ENCODE measurements around the gene BAD. TPM values are rescaled to one million over a fixed set of nuclear protein-coding genes. Genes with fewer than 3 reads are reported as not detected.
A peak's percentile ranks its signal among the peaks of the same experiment; 100 is the strongest.

BAD gene
- total RNA-seq, 1 donor from 2014 or later, result 66.7 TPM

GRCh38 chr11:64245797-64246620 lies 38.5 kb downstream of the BAD start:
- peak; percentile 85 for DNase-seq (ENCODE audit: low read depth)

DNA sequence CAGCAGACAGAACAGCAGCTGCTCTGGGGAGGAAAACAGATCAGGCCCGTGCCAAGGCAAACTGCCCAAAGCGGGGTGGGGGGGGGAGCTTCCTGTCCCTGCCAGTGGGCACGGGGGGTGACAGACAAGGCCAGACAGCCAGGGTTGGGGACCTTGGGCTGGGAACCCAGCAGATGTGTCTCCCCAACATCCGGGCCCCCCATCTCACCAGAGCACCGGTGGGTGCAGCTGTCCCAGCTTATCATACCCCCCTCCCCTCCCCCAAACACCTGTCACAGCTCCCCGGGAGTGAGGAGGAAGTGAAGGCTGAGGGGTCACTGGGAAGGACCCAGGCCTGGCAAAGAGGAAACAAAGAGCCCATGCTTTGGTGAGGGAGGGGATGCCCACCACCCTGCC lies 39.1 kb downstream of the BAD start:
- DNase-seq (ENCODE audit: low read depth), result no peak

GRCh38 chr11:64244966-64245365 lies 39.5 kb downstream of the BAD start:
- no peak for DNase-seq (ENCODE audit: low read depth)

DNA sequence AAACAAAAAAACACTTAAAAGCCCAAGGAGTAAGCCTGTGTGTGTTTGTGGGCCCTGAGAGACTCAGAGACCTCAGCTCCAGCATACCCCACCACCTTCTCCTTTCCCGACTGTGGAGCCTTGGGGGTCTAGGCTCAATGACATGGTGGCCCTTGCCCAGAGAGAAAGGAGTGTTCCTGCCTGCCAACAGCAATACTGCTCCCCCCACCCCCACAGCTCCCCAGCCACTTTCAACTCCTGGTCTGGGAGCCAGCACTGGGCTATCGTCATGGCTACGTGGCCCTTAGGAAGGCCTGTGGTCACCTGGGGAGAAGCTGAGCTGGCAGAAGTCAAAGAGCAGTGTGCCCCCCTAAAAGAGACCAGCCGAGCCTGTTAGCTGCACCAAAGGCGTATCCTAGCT lies 40.4 kb downstream of the BAD start:
- DNase-seq (ENCODE audit: low read depth), result no peak

DNA sequence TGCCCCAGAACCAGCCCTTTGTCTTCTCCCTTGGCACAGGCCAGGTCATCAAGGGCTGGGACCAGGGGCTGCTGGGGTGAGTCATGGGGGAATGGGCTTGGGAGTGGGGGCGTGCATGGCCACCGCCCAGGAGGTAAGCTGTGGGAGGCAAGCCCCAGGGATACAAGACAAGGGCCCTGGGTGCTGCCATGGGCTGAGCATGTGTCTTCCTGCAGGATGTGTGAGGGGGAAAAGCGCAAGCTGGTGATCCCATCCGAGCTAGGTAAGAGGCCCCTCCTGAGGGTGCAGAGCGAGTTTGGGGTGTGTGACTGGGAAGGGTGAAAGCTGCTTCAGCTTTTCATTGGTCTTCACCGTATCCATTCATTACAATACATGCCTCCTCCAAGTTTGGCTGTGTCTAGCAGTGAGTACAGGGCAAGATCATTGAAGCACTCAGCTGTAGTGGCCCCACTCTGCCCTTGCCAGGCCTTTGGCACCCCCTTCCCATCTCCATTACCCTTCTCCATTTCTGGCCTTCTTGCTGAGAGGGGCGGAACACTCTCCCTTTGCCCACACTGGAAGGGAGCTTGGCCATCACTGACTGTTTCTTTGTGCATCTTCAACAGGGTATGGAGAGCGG lies 41.1 kb downstream of the BAD start:
- DNase-seq (ENCODE audit: low read depth), result no peak

DNA sequence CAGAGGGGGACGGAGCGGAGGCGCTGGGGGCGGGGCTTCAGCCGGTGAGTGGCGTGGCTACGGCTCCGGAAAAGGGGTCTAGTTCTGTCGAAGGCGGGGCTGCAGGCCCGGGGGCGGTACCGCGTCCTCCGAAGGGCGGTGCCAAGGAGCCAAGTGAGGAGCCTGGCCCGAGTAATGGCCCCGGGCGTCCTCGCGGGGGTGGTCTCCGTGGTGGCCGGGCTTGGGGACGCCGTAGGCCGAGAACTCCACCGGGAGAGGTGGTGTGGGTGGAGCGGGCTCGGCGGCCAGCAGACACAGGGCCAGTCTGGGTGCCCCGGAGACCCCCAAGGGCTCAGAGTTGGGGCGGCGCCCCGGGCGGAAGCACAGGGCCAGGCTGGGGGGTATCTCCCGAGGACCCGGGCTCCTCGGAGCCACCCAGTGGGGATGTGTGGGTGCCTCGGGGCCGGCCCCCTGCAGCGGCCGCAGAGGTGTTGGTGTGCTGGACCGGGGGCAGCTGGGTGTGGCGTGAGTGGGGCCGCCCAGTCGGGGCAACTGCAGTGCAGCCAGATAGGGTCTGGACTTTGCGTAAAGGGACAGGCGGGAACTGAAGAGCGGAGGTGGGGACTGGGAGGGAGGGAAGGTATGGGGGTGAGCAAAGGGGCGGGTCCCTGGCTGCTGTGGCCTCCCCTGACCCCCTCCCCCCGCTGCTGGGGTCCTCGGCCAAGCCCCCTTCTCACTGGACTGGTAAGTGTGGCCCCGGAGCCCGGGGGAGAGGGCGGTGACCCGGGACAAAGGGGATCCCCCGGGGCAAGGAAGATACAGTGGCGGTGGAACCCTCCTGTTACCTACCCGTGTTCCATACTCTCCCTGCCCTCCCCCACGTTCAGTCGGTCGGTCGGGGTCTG lies 42.7 kb downstream of the BAD start:
- no peak for DNase-seq (ENCODE audit: low read depth)

GRCh38 chr11:64241241-64241490 lies 43.3 kb downstream of the BAD start:
- peak; percentile 92 for DNase-seq (ENCODE audit: low read depth)

DNA sequence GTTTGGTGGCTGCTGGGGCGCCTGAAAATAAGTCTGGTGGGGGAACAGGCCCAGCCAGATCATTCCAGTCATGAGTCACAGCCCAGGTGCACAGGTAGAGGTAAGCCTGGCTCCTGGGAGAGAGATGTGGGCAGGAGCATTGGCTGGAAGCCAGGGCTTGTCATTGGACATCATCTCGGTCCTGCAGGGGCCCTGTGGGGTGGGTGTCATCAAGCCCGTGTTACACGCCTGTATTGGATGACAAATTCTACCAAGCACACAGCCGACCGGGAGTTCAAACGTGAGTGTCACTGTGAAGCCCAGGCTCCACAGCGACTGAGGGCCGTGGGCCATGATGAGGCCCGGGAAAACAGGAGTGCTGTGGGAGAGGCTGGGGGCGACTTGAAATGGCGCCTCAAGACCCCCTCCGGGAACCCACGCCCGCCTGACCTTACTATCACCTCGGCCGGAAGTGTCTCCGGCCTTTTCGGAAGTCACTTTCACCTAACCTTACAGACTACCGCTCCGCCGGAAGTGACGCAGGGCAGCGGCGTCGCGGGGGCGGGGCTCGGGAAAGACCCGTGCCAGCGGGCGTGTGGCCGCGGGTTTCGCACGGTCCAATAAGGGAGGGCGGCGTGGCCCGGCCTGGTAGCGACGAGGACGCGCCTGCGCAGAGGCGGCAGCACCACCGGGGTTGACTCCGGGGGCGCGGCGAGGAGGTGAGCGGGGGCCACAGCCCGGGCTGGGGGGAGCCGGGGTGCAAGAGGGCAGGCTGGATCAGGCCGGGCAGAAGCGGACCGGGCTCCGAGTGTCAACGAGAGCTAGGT lies 43.8 kb downstream of the BAD start, which contains the start of gene FKBP2:
FKBP2 (plus strand) TSS at position 661 of the 806 bp plus-strand sequence. CDS start 1,293 bp downstream, outside the sequence.
- DNase-seq (ENCODE audit: low read depth), result peak; percentile 86

DNA sequence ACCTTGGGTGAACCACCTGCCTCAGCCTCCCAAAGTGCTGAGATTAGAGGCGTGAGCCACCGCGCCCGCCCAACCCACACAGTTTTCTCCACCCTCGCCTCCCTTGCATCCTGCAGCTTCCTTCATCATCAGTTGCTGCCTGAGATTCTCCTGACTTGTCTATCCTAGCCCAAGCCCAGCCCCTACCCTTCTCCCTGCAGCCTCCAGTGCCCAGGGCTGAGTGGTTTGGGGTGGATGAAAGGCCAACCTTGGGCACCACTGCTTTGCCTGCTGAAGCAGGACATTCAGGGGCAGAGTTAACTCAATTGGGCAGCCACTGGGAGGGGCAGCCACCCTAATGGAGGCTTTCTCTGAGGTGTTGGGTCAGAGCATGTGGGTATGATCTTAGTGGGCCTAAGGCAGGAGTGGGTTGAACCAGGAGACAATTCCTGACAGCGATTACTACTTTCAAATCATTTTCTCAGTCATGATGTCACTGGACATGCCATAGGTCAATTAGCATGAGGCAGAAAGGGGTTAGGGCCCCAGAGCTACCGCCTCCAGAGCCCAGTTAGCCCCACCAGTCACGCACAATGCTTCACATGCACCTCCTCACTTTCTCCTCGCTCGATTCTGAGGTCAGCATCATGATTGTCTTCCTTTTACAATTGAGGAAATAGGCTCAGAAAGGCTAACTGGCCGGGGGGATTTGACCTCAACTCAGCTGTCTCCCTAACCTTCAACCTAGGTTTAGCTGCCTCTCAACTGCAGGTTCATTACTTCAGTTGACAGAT lies 44.6 kb downstream of the BAD start:
- no peak for DNase-seq (ENCODE audit: low read depth)

- DNase-seq (ENCODE audit: low read depth), result no peak
Measured at GRCh38 chr11:64238999-64239398, 45.5 kb downstream of the BAD start.

GRCh38 chr11:64238076-64238475 lies 46.4 kb downstream of the BAD start:
- no peak for DNase-seq (ENCODE audit: low read depth)

- no peak for DNase-seq (ENCODE audit: low read depth)
Measured at GRCh38 chr11:64237484-64237951, 46.9 kb downstream of the BAD start.

- no peak for DNase-seq (ENCODE audit: low read depth)
Measured at GRCh38 chr11:64235437-64236161, 48.9 kb downstream of the BAD start.

DNA sequence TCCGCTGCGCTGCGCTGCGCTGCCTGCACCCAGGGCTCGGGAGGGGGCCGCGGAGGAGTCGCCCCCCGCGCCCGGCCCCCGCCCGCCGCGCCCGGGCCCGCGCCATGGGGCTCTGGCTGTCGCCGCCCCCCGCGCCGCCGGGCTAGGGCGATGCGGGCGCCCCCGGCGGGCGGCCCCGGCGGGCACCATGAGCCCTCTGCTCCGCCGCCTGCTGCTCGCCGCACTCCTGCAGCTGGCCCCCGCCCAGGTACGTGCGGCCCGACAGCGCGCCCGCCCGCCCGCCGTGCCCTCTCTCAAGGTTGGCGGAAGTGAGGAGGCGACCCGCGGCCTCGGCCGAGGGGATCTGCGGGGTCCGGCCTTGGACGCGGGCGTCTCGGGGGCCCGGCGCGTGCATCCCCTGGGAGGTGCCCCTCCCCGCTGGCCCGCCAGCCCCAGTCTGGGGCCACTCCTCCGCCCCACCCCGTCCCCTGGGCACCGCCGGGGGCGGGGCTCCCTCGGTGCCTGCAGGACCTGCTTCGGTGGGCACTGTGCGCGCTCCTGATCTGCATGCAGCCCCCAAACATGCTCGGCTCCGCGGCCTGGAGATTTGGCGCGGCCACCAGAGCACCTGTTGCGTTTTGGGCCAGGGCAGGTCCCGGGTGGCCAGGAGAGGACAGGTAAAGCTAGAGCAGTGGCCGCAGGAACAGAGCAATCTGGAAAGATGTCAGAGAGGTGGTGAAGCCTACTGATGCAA lies 49.7 kb downstream of the BAD start:
- no peak for DNase-seq (ENCODE audit: low read depth)

DNA sequence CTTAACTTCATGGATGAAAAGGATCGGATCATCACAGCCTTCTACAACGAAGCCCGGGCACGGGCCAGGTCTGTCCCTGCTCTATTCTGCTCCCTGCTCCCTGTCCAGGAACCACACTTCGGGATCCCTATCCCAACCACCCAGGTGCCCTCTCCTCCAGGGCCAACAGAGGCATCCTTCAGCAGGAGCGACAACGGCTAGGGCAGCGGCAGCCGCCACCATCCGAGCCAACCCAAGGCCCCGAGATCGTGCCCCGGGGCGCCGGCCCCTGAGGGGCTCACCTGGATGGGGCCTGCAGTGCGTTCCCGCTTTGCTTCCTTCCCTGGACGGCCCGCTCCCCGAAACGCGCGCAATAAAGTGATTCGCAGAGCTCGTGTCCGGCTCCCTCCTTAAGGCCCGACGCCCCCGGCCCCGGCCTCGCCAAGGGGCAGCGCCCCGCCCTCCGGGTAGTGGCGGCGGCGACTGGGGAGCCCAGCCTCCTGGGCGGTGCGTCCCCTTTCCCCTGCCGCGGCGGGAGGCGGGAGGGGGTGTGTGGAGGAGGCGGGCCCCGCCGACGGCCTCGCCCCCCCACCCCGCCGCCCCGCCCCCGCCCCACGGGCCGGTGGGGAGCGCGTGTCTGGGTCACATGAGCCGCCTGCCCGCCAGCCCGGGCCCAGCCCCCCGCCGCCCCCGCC lies 50.4 kb downstream of the BAD start, which contains the start of gene VEGFB:
VEGFB (plus strand) TSS at position 672 of the 674 bp plus-strand sequence. CDS start 250 bp downstream, outside the sequence.
- DNase-seq (ENCODE audit: low read depth), result no peak

DNA sequence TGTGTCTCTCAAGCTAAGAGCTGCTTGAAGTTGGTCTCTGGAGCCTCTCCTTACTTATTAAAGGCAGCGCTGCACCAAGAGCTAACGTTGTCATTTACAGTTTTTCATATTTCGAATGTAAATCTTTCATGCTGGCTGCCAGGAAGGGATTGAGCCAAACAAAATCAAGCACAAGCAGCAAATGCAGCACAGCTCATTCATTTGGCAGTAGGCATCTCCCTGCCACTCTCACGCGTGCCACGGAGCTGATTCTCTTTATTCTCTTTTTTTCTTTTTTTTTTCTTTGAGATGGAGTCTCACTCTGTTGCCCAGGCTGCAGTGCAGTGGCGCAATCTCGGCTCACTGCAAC lies 51.5 kb downstream of the BAD start:
- no peak for DNase-seq (ENCODE audit: low read depth)

GRCh38 chr11:64232182-64232966 lies 52.1 kb downstream of the BAD start:
- no peak for DNase-seq (ENCODE audit: low read depth)

- DNase-seq (ENCODE audit: low read depth), result no peak
Measured at GRCh38 chr11:64231546-64231945, 52.9 kb downstream of the BAD start.

Measured in renal cortical epithelial cell (primary cell).